Mesenchymal stem cell (in vitro differentiated cells and primary cell): ENCODE measurements around the gene MLLT3.

Source experiments
- DNase-seq: peaks from one replicate; pipeline ENCODE4 v3.0.0-alpha.2; 2013
- H2AFZ ChIP-seq: one replicate; pipeline ENCODE4 v1.6.1; 2013; ENCODE audit warnings: low read depth, mild to moderate bottlenecking, control low read depth, inconsistent platforms, low read length, moderate library complexity
- H2AK5ac ChIP-seq: 2 replicates; pipeline ENCODE4 v1.6.1; 2013; ENCODE audit warnings: low read length, moderate library complexity, mild to moderate bottlenecking, inconsistent platforms; ENCODE audit not compliant: severe bottlenecking
- H2BK120ac ChIP-seq: one replicate; pipeline ENCODE4 v1.6.1; 2013; ENCODE audit warnings: low read depth, mild to moderate bottlenecking, inconsistent platforms, low read length, moderate library complexity
- H2BK12ac ChIP-seq, 2 experiments: one replicate each; pipeline ENCODE4 v1.6.1; 2013; ENCODE audit warnings: inconsistent platforms in 2 of 2, low read length in 2 of 2, mild to moderate bottlenecking in 2 of 2, moderate library complexity in 2 of 2, control low read depth in 1 of 2
- H2BK15ac ChIP-seq: one replicate; pipeline ENCODE4 v1.6.1; 2013; ENCODE audit warnings: mild to moderate bottlenecking, low read depth, inconsistent platforms; ENCODE audit not compliant: poor library complexity, severe bottlenecking
- H2BK5ac ChIP-seq: 2 replicates; pipeline ENCODE4 v1.6.1; 2013; ENCODE audit warnings: low read depth, mild to moderate bottlenecking, low read length, control low read depth, inconsistent platforms; ENCODE audit not compliant: poor library complexity, severe bottlenecking
- H3K14ac ChIP-seq, 2 experiments: one replicate each; pipeline ENCODE4 v1.6.1; 2013; ENCODE audit warnings: inconsistent platforms in 2 of 2, low read length in 2 of 2, control low read depth in 1 of 2, mild to moderate bottlenecking in 1 of 2, moderate library complexity in 1 of 2
- H3K18ac ChIP-seq, 2 experiments: one replicate each; pipeline ENCODE4 v1.6.1; 2013; ENCODE audit warnings: inconsistent platforms in 2 of 2, low read length in 2 of 2, control low read depth in 1 of 2, low read depth in 1 of 2, mild to moderate bottlenecking in 1 of 2
- H3K23ac ChIP-seq, 2 experiments: one replicate each; pipeline ENCODE4 v1.6.1; 2013; ENCODE audit warnings: inconsistent platforms in 2 of 2, low read length in 2 of 2, mild to moderate bottlenecking in 2 of 2, moderate library complexity in 2 of 2, control low read depth in 1 of 2
- H3K27ac ChIP-seq: 2 replicates; pipeline ENCODE4 v1.5.1; 2013; ENCODE audit warnings: mild to moderate bottlenecking, moderate library complexity, low read length, control low read depth, inconsistent platforms; ENCODE audit not compliant: poor library complexity, severe bottlenecking
- H3K27me3 ChIP-seq, 2 experiments: 2 replicates each; pipeline versions ENCODE4 v1.6.1 to v1.7.0; 2013; ENCODE audit warnings: low read length in 2 of 2, mild to moderate bottlenecking in 2 of 2, moderate library complexity in 2 of 2, control low read depth in 1 of 2, inconsistent platforms in 1 of 2; ENCODE audit not compliant: control insufficient read depth in 1 of 2, insufficient read depth in 1 of 2
- H3K36me3 ChIP-seq, 2 experiments: 2 replicates each; pipeline versions ENCODE4 v1.6.1 to v1.7.0; 2013; ENCODE audit warnings: low read length in 2 of 2, control low read depth in 1 of 2, inconsistent platforms in 1 of 2, low read depth in 1 of 2, mild to moderate bottlenecking in 1 of 2; ENCODE audit not compliant: insufficient read depth in 2 of 2, control insufficient read depth in 1 of 2
- H3K4ac ChIP-seq, 2 experiments: one replicate each; pipeline ENCODE4 v1.6.1; 2013; ENCODE audit warnings: inconsistent platforms in 2 of 2, low read length in 2 of 2, mild to moderate bottlenecking in 2 of 2, moderate library complexity in 2 of 2, control low read depth in 1 of 2, low read depth in 1 of 2
- H3K4me1 ChIP-seq: 2 replicates; pipeline ENCODE4 v1.6.1; 2013; ENCODE audit warnings: low read depth, low read length, control low read depth; ENCODE audit not compliant: control insufficient read depth, insufficient read depth
- H3K4me2 ChIP-seq: 2 replicates; pipeline ENCODE4 v1.6.1; 2013; ENCODE audit warnings: low read length, mild to moderate bottlenecking, inconsistent platforms; ENCODE audit not compliant: poor library complexity, severe bottlenecking
- H3K4me3 ChIP-seq, 2 experiments: 2 replicates each; pipeline versions ENCODE4 v1.5.1 to v1.7.0; 2013; ENCODE audit warnings: low read length in 2 of 2, mild to moderate bottlenecking in 2 of 2, control low read depth in 1 of 2, low read depth in 1 of 2; ENCODE audit not compliant: insufficient read depth in 1 of 2
- H3K79me1 ChIP-seq: replicated peaks from 2 replicates; pipeline ENCODE4 v1.6.1; 2013; ENCODE audit warnings: mild to moderate bottlenecking, control low read depth, low read length, inconsistent platforms; ENCODE audit not compliant: poor library complexity, severe bottlenecking
- H3K9ac ChIP-seq: 2 replicates; pipeline ENCODE4 v1.7.0; 2013; ENCODE audit warnings: mild to moderate bottlenecking, low read length, moderate library complexity
- H3K9me3 ChIP-seq: 2 replicates; pipeline ENCODE4 v1.7.0; 2013; ENCODE audit warnings: mild to moderate bottlenecking, low read length; ENCODE audit not compliant: control insufficient read depth
- H4K8ac ChIP-seq: one replicate; pipeline ENCODE4 v1.6.1; 2013; ENCODE audit warnings: inconsistent platforms, mild to moderate bottlenecking, low read length, moderate library complexity
- H4K91ac ChIP-seq: one replicate; pipeline ENCODE4 v1.6.1; 2013; ENCODE audit warnings: mild to moderate bottlenecking, low read length, inconsistent platforms
- WGBS: methylation state at CpG from one replicate; pipeline ENCODE4 v1.1.7; 2013; ENCODE audit warnings: mixed read lengths; 5-methylcytosine and 5-hydroxymethylcytosine counted together

MLLT3 gene

DNA sequence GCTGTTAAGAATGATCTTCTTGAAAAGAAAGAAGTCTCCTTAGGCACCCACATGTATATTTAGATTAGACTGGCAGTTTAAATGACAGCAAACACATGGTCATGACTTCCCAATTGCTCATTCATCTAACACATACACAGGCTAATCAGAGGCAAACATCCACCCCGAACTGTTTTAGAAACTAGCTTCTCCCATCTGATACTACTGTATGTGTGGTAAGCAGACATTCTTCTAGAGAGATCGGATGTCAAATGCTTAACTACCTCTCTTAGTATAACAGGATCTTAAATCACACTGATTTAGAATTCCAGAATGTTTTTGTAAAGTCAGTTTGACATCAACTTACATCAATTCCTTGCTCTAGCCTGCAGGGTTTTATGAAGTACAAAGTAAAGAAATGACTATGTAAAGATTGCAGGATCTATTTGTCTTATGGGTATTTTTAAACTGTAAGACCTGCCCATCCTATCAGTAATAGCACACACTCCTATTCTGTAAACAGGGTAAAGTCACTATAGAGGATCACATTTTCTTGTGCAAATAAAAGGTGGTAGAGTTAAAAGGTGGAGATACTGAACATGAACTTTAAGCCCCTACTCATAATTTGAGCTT, 239.7 kb downstream of the MLLT3 start:
- H3K36me3 ChIP-seq = no peaks in the 10 kb centered on the region
- no peak overlapping the region for H2AK5ac ChIP-seq
- no peak overlapping the region for H3K27ac ChIP-seq
- no peak overlapping the region for H3K9ac ChIP-seq
- H2BK12ac ChIP-seq = no peak overlapping the region
- H3K9me3 ChIP-seq = no peaks in the 10 kb centered on the region
- no peak overlapping the region for H3K23ac ChIP-seq
- no peak overlapping the region for H3K14ac ChIP-seq
- H2BK5ac ChIP-seq = no peak overlapping the region
- H4K91ac ChIP-seq = no peak overlapping the region
- no CpG with 5 or more reads among the region's 2 CpGs for WGBS
- H3K4me1 ChIP-seq = no peaks in the 10 kb centered on the region
- no peak overlapping the region for H2BK15ac ChIP-seq
- H3K18ac ChIP-seq = no peak overlapping the region
- H3K79me1 ChIP-seq = peaks cover 3% of the 10 kb centered on the region
- no peak overlapping the region for H3K4me3 ChIP-seq
- DNase-seq = peak; percentile 50
- no peak overlapping the region for H3K4ac ChIP-seq
- no peak overlapping the region for H3K4me2 ChIP-seq
- H4K8ac ChIP-seq = no peak overlapping the region
- no peaks in the 10 kb centered on the region for H3K27me3 ChIP-seq
- no peak overlapping the region for H2BK120ac ChIP-seq
- H2AFZ ChIP-seq = no peak overlapping the region

DNA sequence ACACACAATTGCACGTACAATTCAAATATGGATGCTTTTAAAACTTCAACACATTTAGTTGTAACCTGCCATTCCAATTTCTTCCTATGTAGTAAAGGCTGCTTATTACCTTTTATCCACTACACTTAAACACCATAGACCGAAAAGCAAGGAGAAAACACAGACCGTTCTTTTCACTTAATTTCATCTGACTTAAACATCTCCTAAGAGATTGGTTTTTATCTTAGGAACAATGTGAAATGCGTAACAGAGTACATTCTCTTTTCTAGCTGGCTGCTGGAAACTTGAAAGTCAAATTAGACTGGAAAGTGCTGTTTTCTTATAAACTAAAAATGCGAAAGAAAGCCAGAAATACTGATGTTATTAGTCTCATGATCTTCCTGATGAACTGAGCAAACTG, 241.8 kb downstream of the MLLT3 start:
- Histone ChIP-seq H3K4ac (no peak overlapping the region), H3K4me2 (no peak overlapping the region), H2AK5ac (no peak overlapping the region), H3K4me3 (no peak overlapping the region), H2BK5ac (no peak overlapping the region), H3K4me1 (no peaks in the 10 kb centered on the region), H2BK120ac (no peak overlapping the region), H3K9me3 (no peaks in the 10 kb centered on the region), H2BK12ac (no peak overlapping the region), H2AFZ (no peak overlapping the region), H3K9ac (no peak overlapping the region), H3K27ac (no peak overlapping the region), H3K79me1 (peaks cover 1% of the 10 kb centered on the region), H3K36me3 (no peaks in the 10 kb centered on the region), H3K23ac (no peak overlapping the region), H2BK15ac (no peak overlapping the region), H3K18ac (no peak overlapping the region), H3K14ac (no peak overlapping the region), H4K91ac (no peak overlapping the region), H3K27me3 (no peaks in the 10 kb centered on the region), H4K8ac (no peak overlapping the region)
- no peak for DNase-seq
- 97% methylated on average over 4 of the region's 5 CpGs for WGBS

DNA sequence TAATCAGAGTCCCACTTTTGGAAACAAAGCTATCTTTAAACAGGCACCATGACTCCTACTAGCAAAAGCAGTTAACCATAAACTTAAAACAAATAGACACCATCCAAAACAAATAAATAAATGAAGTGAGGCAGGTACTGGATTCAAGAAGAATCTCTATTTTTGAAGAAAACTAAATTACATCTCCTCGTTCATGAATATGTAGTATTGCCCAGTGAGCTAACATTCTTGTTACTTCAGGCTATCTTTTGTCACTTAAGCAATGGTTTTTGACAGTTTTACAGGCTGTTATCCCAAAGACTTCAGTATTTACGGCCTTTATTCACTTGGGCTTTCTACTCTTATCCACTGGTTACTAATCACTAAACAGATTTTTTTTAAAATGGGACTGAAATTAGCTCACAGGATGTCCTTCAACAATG, 242.5 kb downstream of the MLLT3 start:
- H3K27me3 ChIP-seq = no peaks in the 10 kb centered on the region
- H3K18ac ChIP-seq = no peak overlapping the region
- H3K9me3 ChIP-seq = no peaks in the 10 kb centered on the region
- no peaks in the 10 kb centered on the region for H3K36me3 ChIP-seq
- H2AK5ac ChIP-seq = no peak overlapping the region
- no peak overlapping the region for H3K4me2 ChIP-seq
- no peak overlapping the region for H2AFZ ChIP-seq
- no peak overlapping the region for H2BK12ac ChIP-seq
- no peak overlapping the region for H3K4ac ChIP-seq
- H3K23ac ChIP-seq = no peak overlapping the region
- no peak overlapping the region for H4K91ac ChIP-seq
- H2BK15ac ChIP-seq = no peak overlapping the region
- no peak overlapping the region for H3K27ac ChIP-seq
- WGBS = 54% methylated on average over 2 of the region's 2 CpGs
- no peak overlapping the region for H3K9ac ChIP-seq
- H3K4me1 ChIP-seq = no peaks in the 10 kb centered on the region
- H3K4me3 ChIP-seq = no peak overlapping the region
- peaks cover 3% of the 10 kb centered on the region for H3K79me1 ChIP-seq
- no peak for DNase-seq
- H2BK5ac ChIP-seq = no peak overlapping the region
- H3K14ac ChIP-seq = no peak overlapping the region
- no peak overlapping the region for H4K8ac ChIP-seq
- no peak overlapping the region for H2BK120ac ChIP-seq

DNA sequence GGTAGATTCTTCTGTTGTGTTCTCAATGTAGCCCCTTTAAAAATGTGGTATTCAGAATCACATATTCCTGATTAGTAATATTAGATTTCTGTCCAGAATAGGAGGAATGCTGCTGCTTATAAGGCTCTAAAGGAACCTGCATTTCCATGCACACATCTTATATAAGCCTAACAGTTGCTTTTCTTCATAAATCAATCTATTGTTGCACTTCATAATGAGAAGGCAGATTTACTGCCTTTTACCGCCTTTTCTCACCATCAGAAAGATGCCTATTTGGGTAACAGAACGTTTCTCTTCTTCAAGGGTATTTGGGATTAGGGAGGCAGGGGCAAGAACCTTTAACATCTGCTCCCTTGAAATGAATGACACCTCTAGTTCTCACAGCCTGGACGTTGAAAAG, 243.4 kb downstream of the MLLT3 start:
- no peak overlapping the region for H2BK12ac ChIP-seq
- no peak overlapping the region for H3K23ac ChIP-seq
- no peak overlapping the region for H3K18ac ChIP-seq
- no peaks in the 10 kb centered on the region for H3K9me3 ChIP-seq
- no peak overlapping the region for H3K4me2 ChIP-seq
- no peak overlapping the region for H2BK15ac ChIP-seq
- 41% methylated on average over 3 of the region's 3 CpGs for WGBS
- no peak overlapping the region for H3K14ac ChIP-seq
- no peak overlapping the region for H4K8ac ChIP-seq
- no peak overlapping the region for H4K91ac ChIP-seq
- no peak overlapping the region for H2AK5ac ChIP-seq
- no peak overlapping the region for H3K4me3 ChIP-seq
- H3K27me3 ChIP-seq = no peaks in the 10 kb centered on the region
- no peak overlapping the region for H2AFZ ChIP-seq
- no peak overlapping the region for H2BK5ac ChIP-seq
- no peak for DNase-seq
- peaks cover 5% of the 10 kb centered on the region for H3K79me1 ChIP-seq
- no peaks in the 10 kb centered on the region for H3K4me1 ChIP-seq
- no peak overlapping the region for H3K4ac ChIP-seq
- no peak overlapping the region for H3K27ac ChIP-seq
- no peaks in the 10 kb centered on the region for H3K36me3 ChIP-seq
- H3K9ac ChIP-seq = no peak overlapping the region
- H2BK120ac ChIP-seq = no peak overlapping the region
